Measurements from ENCODE around the gene SEZ6. TPM values are rescaled to one million over a fixed set of nuclear protein-coding genes. Genes with fewer than 3 reads are reported as not detected.

SEZ6 gene
- total RNA-seq, 2 experiments from 2014 or later, result 0.31 TPM; not detected in 1

DNA sequence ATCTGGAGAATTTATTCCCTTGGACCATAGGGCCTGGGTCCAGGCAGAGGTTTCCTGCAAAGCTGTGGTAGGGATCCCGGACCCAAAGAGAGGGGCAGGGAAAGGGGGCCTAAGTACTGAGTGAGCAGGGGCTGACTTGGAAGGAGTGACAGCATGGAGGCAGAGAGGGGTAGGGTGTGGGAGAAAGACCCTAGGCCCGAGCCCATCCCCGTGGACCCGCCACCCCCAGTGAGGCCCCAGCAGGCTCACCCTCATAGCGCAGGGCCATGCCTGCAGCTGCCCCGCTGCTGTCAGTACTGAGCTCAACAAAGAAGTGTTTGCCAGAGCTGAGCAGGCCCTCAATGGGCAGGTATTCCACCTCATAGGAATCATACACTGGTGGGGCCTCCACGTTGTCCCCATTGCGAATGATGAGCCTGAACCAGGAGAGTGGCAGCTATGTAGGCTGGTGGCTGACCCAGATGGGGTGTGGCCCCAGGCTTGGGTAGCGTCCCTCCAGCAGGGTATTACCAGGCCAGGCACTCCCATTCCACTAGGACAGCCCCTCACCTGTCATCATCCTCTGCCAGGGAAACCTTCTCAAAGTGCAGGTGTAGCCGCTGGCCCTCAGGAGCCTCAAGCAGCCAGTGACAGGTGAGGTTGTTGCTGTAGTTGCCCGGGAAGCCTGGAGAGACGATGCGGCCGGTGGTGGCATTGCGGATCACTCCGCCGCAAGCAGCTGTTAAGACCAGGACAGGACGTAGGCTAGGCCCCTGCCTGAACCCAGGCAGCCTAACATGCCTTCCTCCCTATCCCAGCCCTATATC, 45.4 kb downstream of the SEZ6 start:
- intact Hi-C loops (cut with DNase I, micrococcal nuclease), result loop anchor here in 1 of 2 experiments (10.0 kb wide), 1 partner anchor 224 kb away; the partner anchor contains the start of gene MYO18A
- ATAC-seq (ENCODE audit: poor library complexity), result no peak
- Histone ChIP-seq H3K9me3 (ENCODE audit: control insufficient read depth in 1 of 2, insufficient read depth in 1 of 2, low read length in 2 of 2) (no peaks in the 10 kb centered on the region), H3K27me3 (ENCODE audit: control insufficient read depth in 1 of 2, insufficient read depth in 2 of 2, low read length in 2 of 2) (peaks cover 0 to 7% of the 10 kb centered on the region in 2 experiments), H3K4me3 (ENCODE audit: low read length) (no peak overlapping the region), H3K4me1 (ENCODE audit: insufficient read depth, low read length) (no peaks in the 10 kb centered on the region), H3K27ac (ENCODE audit: low read depth in 1 of 2, low read length in 2 of 2) (no peak overlapping the region), H3K36me3 (ENCODE audit: insufficient read depth, low read length) (no peaks in the 10 kb centered on the region)
- POLR2A ChIA-PET, result no interaction called here
- DNase-seq, result no peak
- TF ChIP-seq, protein P1, sequence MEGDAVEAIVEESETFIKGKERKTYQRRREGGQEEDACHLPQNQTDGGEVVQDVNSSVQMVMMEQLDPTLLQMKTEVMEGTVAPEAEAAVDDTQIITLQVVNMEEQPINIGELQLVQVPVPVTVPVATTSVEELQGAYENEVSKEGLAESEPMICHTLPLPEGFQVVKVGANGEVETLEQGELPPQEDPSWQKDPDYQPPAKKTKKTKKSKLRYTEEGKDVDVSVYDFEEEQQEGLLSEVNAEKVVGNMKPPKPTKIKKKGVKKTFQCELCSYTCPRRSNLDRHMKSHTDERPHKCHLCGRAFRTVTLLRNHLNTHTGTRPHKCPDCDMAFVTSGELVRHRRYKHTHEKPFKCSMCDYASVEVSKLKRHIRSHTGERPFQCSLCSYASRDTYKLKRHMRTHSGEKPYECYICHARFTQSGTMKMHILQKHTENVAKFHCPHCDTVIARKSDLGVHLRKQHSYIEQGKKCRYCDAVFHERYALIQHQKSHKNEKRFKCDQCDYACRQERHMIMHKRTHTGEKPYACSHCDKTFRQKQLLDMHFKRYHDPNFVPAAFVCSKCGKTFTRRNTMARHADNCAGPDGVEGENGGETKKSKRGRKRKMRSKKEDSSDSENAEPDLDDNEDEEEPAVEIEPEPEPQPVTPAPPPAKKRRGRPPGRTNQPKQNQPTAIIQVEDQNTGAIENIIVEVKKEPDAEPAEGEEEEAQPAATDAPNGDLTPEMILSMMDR (IDR thresholded peaks at IDR 0.05), result no peak
- Mint-ChIP-seq H3K36me3 (ENCODE audit: low read depth) (no peaks in the 10 kb centered on the region), H3K27ac (no peak overlapping the region), H3K4me3 (no peak overlapping the region), H3K9me3 (no peaks in the 10 kb centered on the region), H3K4me1 (ENCODE audit: low read depth) (no peaks in the 10 kb centered on the region), H3K27me3 (peaks cover 9% of the 10 kb centered on the region)
- CTCF ChIA-PET, result no interaction called here

DNA sequence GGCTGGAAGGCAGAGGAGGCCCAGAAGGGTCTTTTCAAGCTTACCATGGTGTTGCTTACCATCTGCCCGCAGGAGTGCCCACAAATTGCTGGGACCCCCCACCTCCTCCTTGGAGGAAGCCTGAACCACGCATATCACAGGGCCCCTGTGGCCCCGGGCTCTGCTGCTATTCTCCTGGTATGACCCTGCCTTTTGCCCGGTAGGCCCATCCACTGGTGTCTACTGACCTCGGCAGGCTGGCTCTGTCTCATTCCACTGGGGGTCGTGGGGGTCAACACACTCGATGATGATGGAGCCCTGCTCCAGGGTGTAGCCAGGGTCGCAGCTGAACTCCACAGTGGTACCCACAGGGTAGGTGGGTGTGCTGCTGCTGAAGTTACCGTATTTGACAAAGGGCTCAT, 46.4 kb downstream of the SEZ6 start:
- Mint-ChIP-seq H3K4me1 (ENCODE audit: low read depth) (no peaks in the 10 kb centered on the region), H3K36me3 (ENCODE audit: low read depth) (no peaks in the 10 kb centered on the region), H3K27ac (no peak overlapping the region), H3K27me3 (peaks cover 9% of the 10 kb centered on the region), H3K4me3 (no peak overlapping the region), H3K9me3 (no peaks in the 10 kb centered on the region)
- Histone ChIP-seq H3K27ac (ENCODE audit: low read depth in 1 of 2, low read length in 2 of 2) (no peak overlapping the region), H3K36me3 (ENCODE audit: insufficient read depth, low read length) (no peaks in the 10 kb centered on the region), H3K4me1 (ENCODE audit: insufficient read depth, low read length) (no peaks in the 10 kb centered on the region), H3K4me3 (ENCODE audit: low read length) (no peak overlapping the region), H3K9me3 (ENCODE audit: control insufficient read depth in 1 of 2, insufficient read depth in 1 of 2, low read length in 2 of 2) (no peaks in the 10 kb centered on the region), H3K27me3 (ENCODE audit: control insufficient read depth in 1 of 2, insufficient read depth in 2 of 2, low read length in 2 of 2) (peaks cover 0 to 7% of the 10 kb centered on the region in 2 experiments)
- ChIA-PET POLR2A (no interaction called here), CTCF (no interaction called here)
- intact Hi-C loops (cut with DNase I, micrococcal nuclease), result loop anchor here in 1 of 2 experiments (10.0 kb wide), 2 partner anchors 385 to 625 kb away; partner anchors contain the start of genes ALDOC, GIT1 and PIGS
- DNase-seq (no peak), ATAC-seq (ENCODE audit: poor library complexity) (no peak)
- TF ChIP-seq, protein P1 (IDR thresholded peaks at IDR 0.05), result no peak

DNA sequence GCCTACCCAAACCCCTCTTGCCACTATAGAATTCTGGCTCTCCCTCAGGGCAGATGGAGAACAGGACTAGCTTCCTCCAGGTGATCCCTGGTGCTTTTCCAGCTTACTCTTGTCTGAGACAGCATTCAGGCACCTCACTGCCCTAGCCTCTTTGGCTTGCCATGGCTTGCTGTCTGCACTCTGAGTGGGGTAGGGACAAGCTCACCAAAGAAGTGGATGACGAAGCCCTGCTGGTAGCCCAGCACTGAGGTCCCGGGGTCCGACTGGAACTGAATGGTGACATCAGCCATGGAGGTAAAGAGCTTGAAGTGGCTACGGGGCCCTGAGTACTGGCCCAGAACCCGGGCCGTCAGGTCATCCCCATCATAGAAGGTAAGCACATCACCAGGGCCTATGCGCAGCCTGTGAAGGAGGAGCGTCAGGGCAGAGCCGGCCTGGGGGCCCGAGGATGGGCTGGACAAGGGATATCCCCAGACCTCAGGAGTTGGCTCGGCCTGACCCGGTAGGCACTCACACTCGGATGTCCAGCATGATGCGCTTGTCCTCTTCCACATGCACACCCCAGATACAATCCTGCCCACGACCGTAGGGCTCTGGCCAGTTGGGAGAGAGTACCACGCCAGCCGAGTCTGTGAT, 46.9 kb downstream of the SEZ6 start:
- ATAC-seq (ENCODE audit: poor library complexity) (no peak), DNase-seq (no peak)
- Mint-ChIP-seq H3K36me3 (ENCODE audit: low read depth) (no peaks in the 10 kb centered on the region), H3K4me3 (no peak overlapping the region), H3K9me3 (no peaks in the 10 kb centered on the region), H3K27me3 (peaks cover 9% of the 10 kb centered on the region), H3K27ac (no peak overlapping the region), H3K4me1 (ENCODE audit: low read depth) (no peaks in the 10 kb centered on the region)
- ChIA-PET POLR2A (no interaction called here), CTCF (no interaction called here)
- no peak overlapping the region for H3K27ac ChIP-seq (ENCODE audit: low read depth in 1 of 2, low read length in 2 of 2)
- TF ChIP-seq, protein P1 (IDR thresholded peaks at IDR 0.05), result no peak
- H3K4me1 ChIP-seq (ENCODE audit: insufficient read depth, low read length), result no peaks in the 10 kb centered on the region
- H3K4me3 ChIP-seq (ENCODE audit: low read length), result no peak overlapping the region
- H3K9me3 ChIP-seq (ENCODE audit: control insufficient read depth in 1 of 2, insufficient read depth in 1 of 2, low read length in 2 of 2), result no peaks in the 10 kb centered on the region
- H3K36me3 ChIP-seq (ENCODE audit: insufficient read depth, low read length), result no peaks in the 10 kb centered on the region
- intact Hi-C loops (cut with DNase I, micrococcal nuclease), result loop anchor here in 1 of 2 experiments (10.0 kb wide), 2 partner anchors 384 to 626 kb away; partner anchors contain the start of genes ALDOC, GIT1 and PIGS
- H3K27me3 ChIP-seq (ENCODE audit: control insufficient read depth in 1 of 2, insufficient read depth in 2 of 2, low read length in 2 of 2), result peaks cover 0 to 6% of the 10 kb centered on the region in 2 experiments

Measured in CD4-positive, alpha-beta T cell (primary cell).